PC-3 (cell line): Measurements from ENCODE around the gene PANK3.

Source experiments
- CTCF ChIP-seq: fragments of 300-600 bp; sonication (generic); conservative IDR thresholded peaks from 2 replicates; pipeline ENCODE4 v1.5.1; 2017; ENCODE audit warnings: antibody characterized with exemption, low read depth, mild to moderate bottlenecking, low read length
- EZH2 ChIP-seq: fragments of 300-600 bp; sonication (generic); IDR thresholded peaks from one replicate; pipeline ENCODE4 v1.6.1; 2017; ENCODE audit warnings: antibody characterized with exemption, mild to moderate bottlenecking, low read length; ENCODE audit not compliant: unreplicated experiment

- TF ChIP-seq CTCF = no peak
- no peak for TF ChIP-seq EZH2
Observed at GRCh38 chr5:168525856-168526255, 53.3 kb downstream of the PANK3 start.
